ENCODE data around the gene UNC13B.
A peak's percentile ranks its signal among the peaks of the same experiment; 100 is the strongest.
"Not testable (repeated sequence)": the region's sequence is repeated elsewhere in the genome, so short reads cannot be mapped to it uniquely, and the experiment has no call there.

UNC13B gene

GRCh38 chr9:35152926-35153325, 8.9 kb upstream of the UNC13B start:
- H3K4me3 ChIP-seq (ENCODE audit: control insufficient read depth, low read depth, low read length) = no peak overlapping the region
- TF ChIP-seq, protein P1, sequence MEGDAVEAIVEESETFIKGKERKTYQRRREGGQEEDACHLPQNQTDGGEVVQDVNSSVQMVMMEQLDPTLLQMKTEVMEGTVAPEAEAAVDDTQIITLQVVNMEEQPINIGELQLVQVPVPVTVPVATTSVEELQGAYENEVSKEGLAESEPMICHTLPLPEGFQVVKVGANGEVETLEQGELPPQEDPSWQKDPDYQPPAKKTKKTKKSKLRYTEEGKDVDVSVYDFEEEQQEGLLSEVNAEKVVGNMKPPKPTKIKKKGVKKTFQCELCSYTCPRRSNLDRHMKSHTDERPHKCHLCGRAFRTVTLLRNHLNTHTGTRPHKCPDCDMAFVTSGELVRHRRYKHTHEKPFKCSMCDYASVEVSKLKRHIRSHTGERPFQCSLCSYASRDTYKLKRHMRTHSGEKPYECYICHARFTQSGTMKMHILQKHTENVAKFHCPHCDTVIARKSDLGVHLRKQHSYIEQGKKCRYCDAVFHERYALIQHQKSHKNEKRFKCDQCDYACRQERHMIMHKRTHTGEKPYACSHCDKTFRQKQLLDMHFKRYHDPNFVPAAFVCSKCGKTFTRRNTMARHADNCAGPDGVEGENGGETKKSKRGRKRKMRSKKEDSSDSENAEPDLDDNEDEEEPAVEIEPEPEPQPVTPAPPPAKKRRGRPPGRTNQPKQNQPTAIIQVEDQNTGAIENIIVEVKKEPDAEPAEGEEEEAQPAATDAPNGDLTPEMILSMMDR (conservative IDR thresholded peaks at IDR 0.05; ENCODE audit: control insufficient read depth, insufficient read depth, low read depth, low read length) = no peak
- no peak for DNase-seq (ENCODE audit: low read depth)

GRCh38 chr9:35156781-35157180, 5.0 kb upstream of the UNC13B start:
- TF ChIP-seq, protein P1 (conservative IDR thresholded peaks at IDR 0.05; ENCODE audit: control insufficient read depth, insufficient read depth, low read depth, low read length) = no peak
- H3K4me3 ChIP-seq (ENCODE audit: control insufficient read depth, low read depth, low read length) = no peak overlapping the region
- DNase-seq (ENCODE audit: low read depth) = no peak

GRCh38 chr9:35157836-35158235, 4.0 kb upstream of the UNC13B start:
- not testable (repeated sequence) for DNase-seq (ENCODE audit: low read depth); H3K4me3 ChIP-seq (ENCODE audit: control insufficient read depth, low read depth, low read length)

GRCh38 chr9:35158501-35159280, 3.1 kb upstream of the UNC13B start:
- TF ChIP-seq, protein P1 (conservative IDR thresholded peaks at IDR 0.05; ENCODE audit: control insufficient read depth, insufficient read depth, low read depth, low read length) = no peak
- DNase-seq (ENCODE audit: low read depth) = no peak
- no peak overlapping the region for H3K4me3 ChIP-seq (ENCODE audit: control insufficient read depth, low read depth, low read length)

- H3K4me3 ChIP-seq (ENCODE audit: control insufficient read depth, low read depth, low read length) = peak overlapping the region; percentile 94
- peak; percentile 38 for DNase-seq (ENCODE audit: low read depth)
- TF ChIP-seq, protein P1 (conservative IDR thresholded peaks at IDR 0.05; ENCODE audit: control insufficient read depth, insufficient read depth, low read depth, low read length) = no peak
These were observed 951 bp downstream of the UNC13B start for GRCh38 chr9:35162605-35163315.

GRCh38 chr9:35163413-35163812, 1.6 kb downstream of the UNC13B start:
- DNase-seq (ENCODE audit: low read depth) = no peak
- H3K4me3 ChIP-seq (ENCODE audit: control insufficient read depth, low read depth, low read length) = no peak overlapping the region
- TF ChIP-seq, protein P1 (conservative IDR thresholded peaks at IDR 0.05; ENCODE audit: control insufficient read depth, insufficient read depth, low read depth, low read length) = no peak

DNA sequence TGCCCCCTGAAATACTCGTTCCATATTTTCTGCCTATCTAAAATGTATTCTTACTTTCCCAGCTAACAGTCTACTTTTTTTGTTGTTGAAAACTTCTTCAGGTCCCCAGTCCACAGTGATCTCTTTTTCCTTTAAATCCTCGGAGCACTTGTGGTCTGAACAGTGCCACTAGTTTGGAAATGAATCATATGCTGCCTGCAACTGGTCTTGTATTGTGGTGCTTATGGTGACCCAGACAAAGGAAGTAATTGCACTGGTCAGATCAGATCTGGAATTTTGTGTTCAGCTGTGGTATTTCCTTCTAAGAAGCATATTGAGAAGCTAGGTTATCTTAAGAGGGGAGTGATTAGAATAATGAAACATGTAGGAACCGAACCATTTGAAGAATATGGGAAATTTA, 2.9 kb downstream of the UNC13B start:
- DNase-seq (ENCODE audit: low read depth) = peak; percentile 34
- no peak overlapping the region for H3K4me3 ChIP-seq (ENCODE audit: control insufficient read depth, low read depth, low read length)
- TF ChIP-seq, protein P1 (conservative IDR thresholded peaks at IDR 0.05; ENCODE audit: control insufficient read depth, insufficient read depth, low read depth, low read length) = no peak

DNA sequence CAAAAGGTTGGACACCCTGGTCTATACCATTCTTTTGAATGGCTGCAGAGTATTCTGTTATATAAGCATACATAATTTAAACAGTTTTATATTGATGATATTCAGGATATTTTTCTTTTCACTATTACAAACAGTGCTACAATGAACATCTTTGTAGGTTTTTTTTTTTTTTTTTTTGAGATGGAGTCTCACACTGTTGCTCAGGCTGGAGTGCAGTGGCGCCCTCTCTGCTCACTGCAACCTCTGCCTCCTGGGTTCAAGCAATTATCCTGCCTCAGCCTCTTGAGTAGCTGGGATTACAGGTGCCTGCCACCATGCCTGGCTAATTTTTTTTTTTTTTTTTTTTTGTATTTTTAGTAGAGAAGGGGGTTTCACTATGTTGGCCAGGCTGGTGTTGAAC, 5.6 kb downstream of the UNC13B start:
- not testable (repeated sequence) for H3K4me3 ChIP-seq (ENCODE audit: control insufficient read depth, low read depth, low read length); DNase-seq (ENCODE audit: low read depth)
